Activated naive CD4-positive, alpha-beta T cell (primary cell): ENCODE measurements around the gene NELFE.
"Not testable (repeated sequence)": the region's sequence is repeated elsewhere in the genome, so short reads cannot be mapped to it uniquely, and the experiment has no call there.

Experiments
- DNase-seq, 4 experiments: peaks; one replicate each; lab custom pipeline; 2025; lab: John Stamatoyannopoulos, UW

NELFE gene

DNA sequence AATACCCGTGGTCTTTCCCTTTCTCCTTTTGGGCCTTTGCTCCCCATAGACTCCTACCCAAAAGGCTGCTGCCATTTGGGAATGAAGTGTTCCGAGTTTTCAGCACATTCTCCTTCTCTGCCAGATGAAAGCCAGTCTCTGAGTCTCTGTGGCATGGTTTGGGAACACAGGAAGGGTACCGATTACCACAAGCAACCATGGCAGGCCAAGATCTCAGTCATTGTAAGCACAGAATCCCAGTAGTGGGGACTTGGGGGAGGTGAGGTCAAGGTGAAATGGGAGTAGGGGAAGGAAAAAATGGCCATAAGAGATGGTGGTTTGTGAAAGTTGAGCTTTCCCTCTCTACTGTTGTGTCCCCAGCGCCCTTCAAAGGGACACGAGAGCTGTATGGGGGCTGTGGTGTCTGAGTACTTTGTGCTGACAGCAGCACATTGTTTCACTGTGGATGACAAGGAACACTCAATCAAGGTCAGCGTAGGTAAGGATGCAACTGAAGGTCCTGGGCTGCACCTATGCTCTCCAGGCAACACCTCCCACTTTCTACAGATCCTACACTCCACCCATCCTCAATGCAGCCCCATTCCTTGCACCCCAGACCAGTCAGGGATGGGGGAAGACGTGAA is 8.7 kb downstream of the NELFE start:
- no peak for DNase-seq

DNA sequence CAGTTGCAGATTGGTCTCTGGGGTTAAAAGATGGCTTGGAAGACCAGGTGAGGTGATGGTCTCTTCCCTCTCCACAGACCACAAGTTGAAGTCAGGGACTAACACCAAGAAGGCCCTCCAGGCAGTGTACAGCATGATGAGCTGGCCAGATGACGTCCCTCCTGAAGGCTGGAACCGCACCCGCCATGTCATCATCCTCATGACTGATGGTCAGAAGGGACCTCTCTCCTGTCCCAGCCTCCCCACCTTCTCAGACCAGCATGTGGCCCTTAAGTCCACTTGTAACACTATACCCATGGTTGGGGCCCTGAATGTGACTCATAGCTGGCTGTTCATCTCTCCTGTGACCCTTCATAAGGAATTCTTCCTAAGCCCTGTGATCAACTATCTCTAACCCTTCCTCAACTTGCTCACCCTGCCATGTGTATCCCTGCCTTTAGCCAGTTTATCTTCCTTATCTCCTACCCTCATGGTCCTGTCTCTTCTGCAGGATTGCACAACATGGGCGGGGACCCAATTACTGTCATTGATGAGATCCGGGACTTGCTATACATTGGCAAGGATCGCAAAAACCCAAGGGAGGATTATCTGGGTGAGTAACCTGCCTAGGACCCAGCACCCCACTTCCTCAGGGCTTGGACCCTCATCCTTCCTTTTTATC is 9.9 kb downstream of the NELFE start:
- no peak for DNase-seq

DNA sequence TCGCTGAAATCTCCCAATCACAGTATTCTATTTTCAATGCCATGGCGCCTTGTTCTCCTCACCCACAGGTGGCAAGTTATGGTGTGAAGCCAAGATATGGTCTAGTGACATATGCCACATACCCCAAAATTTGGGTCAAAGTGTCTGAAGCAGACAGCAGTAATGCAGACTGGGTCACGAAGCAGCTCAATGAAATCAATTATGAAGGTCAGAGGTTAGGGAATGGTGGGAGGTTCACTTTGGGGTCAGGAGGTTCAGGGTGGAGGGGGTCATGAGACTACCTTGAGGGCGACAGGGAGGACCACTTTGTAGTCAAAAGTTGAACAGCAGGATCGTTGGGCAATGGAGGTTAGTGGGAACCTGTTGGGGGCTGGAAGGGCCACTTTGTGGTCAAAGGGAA is 10.5 kb downstream of the NELFE start:
- DNase-seq = no peak

DNA sequence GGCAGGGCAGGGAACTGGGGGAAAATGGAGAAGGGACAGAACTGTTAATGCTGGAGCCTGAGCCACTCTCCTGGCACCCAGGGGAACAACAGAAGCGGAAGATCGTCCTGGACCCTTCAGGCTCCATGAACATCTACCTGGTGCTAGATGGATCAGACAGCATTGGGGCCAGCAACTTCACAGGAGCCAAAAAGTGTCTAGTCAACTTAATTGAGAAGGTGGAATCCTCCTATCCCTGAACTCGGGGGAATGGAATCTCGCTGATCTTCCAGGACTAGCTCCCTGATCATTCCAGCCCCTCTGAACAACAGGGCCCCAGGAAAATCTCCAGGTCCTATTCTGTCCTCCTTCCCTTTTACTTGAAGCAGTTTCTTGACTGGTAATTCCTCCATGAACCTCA is 10.9 kb downstream of the NELFE start:
- DNase-seq = no peak

DNA sequence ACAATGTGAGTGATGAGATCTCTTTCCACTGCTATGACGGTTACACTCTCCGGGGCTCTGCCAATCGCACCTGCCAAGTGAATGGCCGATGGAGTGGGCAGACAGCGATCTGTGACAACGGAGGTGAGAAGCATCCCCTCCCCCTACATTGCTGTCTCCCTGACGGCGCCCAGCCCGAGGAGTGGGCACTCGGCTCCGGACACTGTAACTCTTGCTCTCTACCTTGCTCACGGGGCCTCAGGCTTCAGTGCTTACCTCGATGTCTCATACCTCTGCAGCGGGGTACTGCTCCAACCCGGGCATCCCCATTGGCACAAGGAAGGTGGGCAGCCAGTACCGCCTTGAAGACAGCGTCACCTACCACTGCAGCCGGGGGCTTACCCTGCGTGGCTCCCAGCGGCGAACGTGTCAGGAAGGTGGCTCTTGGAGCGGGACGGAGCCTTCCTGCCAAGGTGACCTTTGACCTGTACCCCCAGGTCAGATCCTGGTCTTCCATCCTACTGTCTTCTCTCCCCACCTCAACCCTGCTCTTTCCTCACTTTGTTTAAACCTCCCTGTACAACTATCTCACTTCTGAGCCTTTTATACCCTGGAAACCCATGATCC is 11.6 kb downstream of the NELFE start:
- no peak for DNase-seq

DNA sequence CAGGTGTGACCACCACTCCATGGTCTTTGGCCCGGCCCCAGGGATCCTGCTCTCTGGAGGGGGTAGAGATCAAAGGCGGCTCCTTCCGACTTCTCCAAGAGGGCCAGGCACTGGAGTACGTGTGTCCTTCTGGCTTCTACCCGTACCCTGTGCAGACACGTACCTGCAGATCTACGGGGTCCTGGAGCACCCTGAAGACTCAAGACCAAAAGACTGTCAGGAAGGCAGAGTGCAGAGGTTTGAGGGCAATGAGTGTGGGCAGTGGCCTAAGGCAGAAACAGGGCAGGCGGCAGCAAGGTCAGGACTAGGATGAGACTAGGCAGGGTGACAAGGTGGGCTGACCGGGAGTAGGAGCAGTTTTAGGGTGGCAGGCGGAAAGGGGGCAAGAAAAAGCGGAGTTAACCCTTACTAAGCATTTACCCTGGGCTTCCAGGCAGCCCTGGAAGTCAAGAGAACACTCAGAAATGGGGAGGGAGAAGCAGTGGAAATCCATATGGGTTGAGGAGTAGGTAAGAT is 12.3 kb downstream of the NELFE start:
- no peak for DNase-seq

DNA sequence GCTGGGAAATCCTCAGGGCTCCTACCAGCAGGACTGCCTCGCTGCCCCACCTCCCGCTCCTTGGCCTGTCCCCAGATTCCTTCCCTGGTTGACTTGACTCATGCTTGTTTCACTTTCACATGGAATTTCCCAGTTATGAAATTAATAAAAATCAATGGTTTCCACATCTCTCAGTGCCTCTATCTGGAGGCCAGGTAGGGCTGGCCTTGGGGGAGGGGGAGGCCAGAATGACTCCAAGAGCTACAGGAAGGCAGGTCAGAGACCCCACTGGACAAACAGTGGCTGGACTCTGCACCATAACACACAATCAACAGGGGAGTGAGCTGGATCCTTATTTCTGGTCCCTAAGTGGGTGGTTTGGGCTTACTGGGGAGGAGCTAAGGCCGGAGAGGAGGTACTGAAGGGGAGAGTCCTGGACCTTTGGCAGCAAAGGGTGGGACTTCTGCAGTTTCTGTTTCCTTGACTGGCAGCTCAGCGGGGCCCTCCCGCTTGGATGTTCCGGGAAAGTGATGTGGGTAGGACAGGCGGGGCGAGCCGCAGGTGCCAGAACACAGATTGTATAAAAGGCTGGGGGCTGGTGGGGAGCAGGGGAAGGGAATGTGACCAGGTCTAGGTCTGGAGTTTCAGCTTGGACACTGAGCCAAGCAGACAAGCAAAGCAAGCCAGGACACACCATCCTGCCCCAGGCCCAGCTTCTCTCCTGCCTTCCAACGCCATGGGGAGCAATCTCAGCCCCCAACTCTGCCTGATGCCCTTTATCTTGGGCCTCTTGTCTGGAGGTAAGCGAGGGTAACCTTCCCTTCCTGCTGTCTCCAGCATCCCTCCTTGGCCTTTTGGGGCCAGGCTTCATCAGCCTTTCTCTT is 13.0 kb downstream of the NELFE start, which contains the start of gene CFB:
CFB (plus strand) TSS at position 589 of the 863 bp plus-strand sequence; CDS start at position 716, 127 bp downstream.
- no peak for DNase-seq

DNA sequence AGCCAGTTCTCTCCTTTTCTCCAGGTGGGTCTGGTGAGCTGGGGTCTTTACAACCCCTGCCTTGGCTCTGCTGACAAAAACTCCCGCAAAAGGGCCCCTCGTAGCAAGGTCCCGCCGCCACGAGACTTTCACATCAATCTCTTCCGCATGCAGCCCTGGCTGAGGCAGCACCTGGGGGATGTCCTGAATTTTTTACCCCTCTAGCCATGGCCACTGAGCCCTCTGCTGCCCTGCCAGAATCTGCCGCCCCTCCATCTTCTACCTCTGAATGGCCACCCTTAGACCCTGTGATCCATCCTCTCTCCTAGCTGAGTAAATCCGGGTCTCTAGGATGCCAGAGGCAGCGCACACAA is 13.6 kb downstream of the NELFE start:
- no peak for DNase-seq

DNA sequence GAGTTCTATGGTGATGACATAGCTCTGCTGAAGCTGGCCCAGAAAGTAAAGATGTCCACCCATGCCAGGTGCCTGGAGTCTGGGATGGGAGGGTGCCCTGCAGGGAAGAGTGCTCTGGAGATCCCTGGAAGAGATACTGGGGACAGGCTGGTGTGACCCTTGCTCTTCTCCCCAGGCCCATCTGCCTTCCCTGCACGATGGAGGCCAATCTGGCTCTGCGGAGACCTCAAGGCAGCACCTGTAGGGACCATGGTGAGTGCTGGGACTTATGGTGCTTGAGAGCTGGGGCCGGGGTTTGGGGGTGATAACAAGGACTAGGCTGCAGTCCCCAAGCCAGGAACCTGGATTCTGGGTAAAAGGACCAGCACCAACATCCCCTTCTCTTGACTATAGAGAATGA is 15.0 kb downstream of the NELFE start:
- no peak for DNase-seq

DNA sequence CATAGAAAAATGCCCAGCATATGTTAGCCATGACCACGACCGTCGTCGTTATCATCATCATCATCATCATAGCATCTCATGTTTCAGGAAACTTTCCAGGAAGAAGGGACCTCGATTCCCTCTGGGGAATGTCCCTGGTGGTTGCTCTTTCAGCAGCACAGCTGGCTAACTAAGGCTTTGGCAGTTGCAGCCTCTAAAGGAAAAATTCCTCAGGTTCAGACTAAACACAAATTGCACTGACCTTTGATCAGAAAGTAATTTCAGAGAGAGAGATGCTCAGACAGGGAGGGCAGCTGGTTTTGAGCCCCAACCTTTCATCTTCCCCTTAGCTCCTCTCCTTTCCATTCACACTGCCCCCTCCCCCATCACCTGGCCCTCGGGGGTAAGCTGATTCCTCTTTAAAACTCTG is 18.5 kb downstream of the NELFE start:
- no peak for DNase-seq

DNA sequence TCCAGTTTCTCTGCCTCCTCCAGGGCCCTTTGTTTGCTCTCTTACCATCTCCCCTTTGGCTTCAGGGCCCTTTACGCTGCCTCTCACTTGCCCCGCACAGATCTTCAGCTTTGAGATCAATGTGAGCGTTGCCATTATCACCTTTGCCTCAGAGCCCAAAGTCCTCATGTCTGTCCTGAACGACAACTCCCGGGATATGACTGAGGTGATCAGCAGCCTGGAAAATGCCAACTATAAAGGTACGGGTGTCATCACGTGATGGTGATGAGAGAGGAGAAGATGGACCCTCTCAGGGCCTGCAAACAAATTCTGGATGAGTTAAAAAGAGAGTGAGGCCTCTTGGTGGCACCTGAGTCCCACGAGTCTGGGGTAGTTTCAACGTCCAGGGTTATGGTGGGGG is 22.9 kb downstream of the NELFE start:
- DNase-seq = no peak

DNA sequence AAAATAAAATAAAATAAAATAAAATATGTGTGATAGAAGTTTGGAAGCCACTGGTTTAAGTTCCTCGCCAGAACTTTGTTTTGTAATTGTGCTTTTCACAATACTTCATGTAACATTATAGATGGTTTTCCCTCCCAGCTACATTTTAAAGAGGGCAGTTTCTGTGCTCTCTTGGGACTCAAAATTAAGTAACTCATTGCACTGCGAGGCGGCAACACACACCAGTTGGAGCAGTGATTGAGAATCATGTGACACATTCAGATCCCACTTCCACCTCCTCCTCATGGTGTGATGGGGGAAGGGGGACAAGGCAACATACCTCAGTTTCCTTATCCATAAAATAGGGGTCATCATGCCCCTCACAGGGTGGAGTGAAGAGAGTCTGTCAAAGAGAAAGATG is 23.8 kb downstream of the NELFE start:
- DNase-seq = no peak

DNA sequence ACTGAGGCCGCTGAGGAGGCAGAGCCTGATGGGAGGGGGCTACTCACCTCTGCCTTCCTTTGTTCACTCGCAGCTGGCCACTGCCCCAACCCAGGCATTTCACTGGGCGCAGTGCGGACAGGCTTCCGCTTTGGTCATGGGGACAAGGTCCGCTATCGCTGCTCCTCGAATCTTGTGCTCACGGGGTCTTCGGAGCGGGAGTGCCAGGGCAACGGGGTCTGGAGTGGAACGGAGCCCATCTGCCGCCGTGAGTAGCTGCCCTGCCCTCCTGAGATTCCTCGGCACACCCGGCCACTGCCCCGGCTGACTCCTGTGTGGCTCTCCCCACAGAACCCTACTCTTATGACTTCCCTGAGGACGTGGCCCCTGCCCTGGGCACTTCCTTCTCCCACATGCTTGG is 25.2 kb downstream of the NELFE start:
- DNase-seq = no peak

DNA sequence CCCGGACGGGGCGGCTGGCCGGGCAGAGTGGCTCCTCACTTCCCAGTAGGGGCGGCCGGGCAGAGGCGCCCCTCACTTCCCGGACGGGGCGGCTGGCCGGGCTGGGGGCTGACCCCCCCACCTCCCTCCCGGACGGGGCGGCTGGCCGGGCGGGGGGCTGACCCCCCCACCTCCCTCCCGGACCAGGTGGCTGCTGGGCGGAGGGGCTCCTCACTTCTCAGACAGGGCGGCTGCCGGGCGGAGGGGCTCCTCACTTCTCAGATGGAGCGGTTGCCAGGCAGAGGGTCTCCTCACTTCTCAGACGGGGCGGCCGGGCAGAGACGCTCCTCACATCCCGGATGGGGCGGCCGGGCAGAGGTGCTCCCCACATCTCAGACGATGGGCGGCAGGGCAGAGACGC is 26.6 kb downstream of the NELFE start:
- not testable (repeated sequence) for DNase-seq

DNA sequence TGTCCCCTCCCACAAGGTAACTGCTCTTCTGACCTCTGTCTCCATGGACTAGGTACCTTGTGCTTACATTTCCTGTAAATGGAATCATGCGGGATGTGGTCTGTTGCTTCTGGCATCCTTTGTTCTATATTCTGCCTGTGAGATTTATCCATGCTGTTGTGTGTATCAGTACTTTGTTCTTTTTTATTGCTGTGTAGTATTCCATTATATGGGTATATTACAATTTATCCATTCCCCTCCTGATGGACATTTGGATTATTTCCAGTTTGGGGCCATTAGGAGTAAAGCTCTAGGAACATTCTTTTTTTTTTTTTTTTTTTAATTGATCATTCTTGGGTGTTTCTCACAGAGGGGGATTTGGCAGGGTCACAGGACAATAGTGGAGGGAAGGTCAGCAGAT is 27.8 kb downstream of the NELFE start:
- no peak for DNase-seq

DNA sequence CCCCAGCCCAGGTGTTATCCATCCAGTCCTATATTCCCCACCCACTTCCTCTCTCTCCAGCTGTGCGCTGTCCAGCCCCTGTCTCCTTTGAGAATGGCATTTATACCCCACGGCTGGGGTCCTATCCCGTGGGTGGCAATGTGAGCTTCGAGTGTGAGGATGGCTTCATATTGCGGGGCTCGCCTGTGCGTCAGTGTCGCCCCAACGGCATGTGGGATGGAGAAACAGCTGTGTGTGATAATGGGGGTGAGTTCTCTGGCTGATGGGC is 30.2 kb downstream of the NELFE start:
- DNase-seq = no peak

DNA sequence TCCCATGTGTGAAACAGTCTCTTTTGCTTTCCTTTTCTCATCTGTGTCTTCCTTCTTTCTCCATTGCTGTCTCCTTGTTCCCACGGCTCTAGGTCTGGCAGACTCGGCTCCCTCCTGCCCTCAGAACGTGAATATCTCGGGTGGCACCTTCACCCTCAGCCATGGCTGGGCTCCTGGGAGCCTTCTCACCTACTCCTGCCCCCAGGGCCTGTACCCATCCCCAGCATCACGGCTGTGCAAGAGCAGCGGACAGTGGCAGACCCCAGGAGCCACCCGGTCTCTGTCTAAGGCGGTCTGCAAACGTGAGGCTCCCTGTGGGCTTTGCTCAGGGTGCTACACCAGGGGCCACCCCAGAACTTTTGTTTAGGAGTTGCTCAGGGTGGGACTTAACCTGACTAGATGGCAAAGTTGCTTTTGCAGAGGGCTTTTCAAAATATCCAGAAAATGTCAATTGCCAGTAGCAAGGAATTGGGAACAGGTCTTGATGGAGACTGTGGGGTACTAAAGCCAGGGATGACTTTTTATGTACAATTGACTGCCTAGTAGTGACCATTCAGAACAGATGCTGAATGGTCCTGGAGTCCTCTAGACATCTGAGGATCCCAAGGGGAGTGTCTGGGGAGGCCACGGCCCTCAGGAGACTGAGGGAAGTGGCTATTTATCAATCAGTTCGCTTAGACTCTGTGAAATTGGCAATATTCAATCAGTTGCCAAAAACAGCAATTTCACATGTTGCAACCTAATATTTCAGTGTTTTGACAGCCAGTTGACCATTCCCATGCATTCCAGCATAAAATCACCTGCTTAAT is 30.7 kb downstream of the NELFE start:
- no peak for DNase-seq

DNA sequence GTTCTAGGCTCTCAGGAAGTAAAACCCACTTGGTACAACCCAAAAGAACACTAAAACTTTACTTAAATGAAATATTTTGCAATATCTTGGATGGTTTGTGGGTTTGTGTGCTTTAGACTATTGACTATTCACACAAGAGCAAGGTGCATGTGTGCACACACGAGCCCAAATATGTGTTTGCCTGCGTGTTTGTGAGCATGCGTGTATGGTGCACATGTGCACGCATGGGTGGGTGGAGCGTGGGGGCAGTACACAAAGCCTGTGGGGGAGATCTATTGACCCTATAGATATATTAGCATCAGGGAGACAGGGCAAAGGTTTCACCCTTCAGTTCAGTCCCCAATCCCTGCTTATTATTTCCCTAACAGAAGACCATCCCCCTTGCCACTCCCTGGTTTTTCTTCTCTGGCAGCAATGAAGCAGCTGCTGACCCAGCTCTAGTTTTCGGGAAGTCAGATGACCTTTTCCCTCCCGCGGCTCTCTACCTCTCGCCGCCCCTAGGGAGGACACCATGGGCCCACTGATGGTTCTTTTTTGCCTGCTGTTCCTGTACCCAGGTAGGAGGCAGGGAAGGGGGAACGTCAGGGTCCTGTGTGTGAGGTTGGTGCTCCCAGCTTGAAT is 31.4 kb downstream of the NELFE start, which contains the start of gene C2:
C2 (plus strand) TSS at position 476 of the 621 bp plus-strand sequence; CDS start at position 512, 36 bp downstream.
- DNase-seq = no peak

DNA sequence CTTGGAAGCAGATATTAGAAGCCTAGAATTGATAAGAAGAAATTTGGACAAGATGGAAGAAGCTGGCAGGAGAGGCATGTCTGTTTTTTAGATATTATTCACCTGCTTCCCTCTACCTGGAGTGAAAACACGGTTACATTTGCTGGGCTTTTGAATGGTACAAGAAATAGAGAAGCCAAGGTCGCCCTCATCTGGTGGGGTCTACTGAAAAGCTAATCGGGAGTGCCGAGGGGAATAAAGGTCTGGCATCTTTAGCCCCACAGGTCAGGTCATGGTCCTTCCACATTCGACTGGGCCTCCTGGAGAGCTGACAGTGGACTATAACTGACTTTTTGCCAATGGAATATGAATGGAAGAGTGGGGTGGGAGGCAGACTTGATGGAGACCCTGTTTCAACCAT is 35.8 kb downstream of the NELFE start:
- DNase-seq = no peak

DNA sequence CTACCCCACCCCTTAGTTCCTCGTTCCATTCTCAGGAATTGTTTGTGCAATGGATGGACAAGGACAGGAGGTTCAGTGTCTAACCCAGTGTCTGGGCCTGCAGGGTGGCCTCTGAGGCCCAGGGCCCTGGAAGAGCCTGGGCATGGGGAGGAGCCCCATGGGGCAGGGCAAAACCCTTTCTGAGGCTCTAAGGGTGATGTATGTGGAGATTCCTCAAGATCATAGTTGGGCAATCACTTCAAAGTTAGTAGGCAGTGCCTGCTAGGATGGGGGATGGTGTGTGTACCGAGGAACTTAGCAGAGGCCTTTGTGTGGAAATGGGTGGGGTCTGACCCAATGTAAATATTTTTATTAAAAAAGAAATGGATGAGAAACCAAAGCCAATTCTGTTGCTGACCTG is 38.0 kb downstream of the NELFE start:
- DNase-seq = no peak

DNA sequence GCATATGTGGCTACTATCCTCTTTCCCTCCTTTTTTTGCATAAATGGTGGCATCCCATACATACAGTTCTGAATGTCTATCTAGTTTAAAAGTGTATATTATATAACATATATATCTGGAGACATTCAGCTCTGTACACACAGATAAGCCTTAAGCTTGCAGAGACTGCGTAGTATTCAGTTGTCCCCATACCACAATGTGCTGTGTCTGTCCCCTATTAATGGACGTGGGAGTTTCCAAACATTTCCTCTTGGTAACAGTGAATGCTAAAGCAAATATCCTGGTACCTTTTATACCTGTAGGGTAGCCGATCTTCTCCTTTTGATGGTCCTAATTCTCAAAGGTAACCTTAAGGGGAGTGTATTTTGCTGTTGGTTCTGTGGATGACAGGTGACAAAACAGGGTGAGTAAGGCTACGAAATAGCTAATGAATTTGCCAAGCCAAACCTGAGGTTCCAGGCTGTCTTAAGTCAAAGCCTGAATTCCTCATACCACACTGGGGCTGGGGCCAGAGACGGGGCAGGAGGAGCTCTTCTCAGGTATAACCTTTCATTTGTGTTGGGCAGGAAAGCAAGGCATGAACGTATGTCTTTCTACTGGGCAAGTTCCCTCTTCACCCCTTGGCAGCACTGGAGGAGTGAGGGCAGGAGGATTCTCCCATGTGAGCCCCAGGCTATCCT is 39.0 kb downstream of the NELFE start:
- DNase-seq = no peak
